CD4-positive, alpha-beta T cell (primary cell): ENCODE data around the gene ANGPTL2. TPM values are rescaled to one million over a fixed set of nuclear protein-coding genes. Genes with fewer than 3 reads are reported as not detected.

Source experiments
- ATAC-seq: fragments of 200-7000 bp; cut with Tn5 transposase; one replicate; pipeline ENCODE4 v1.10.0; 2022; ENCODE audit warnings: mild to moderate bottlenecking; ENCODE audit not compliant: poor library complexity
- CTCF ChIA-PET: fragments of 350-600 bp; sonication (Branson Sonifier 250); formaldehyde crosslinking; loops from one replicate; lab custom pipeline; 2021; ENCODE audit warnings: antibody characterized with exemption, inconsistent platforms; lab: Charles Lee
- POLR2A ChIA-PET: fragments of 350-600 bp; sonication (Branson Sonifier 250); formaldehyde crosslinking; loops from one replicate; lab custom pipeline; 2021; ENCODE audit warnings: antibody characterized with exemption, inconsistent platforms; lab: Charles Lee
- DNase-seq, 14 experiments: peaks; one replicate each; pipeline ENCODE4 v3.0.0-alpha.2; 2013 to 2020; ENCODE audit warnings: mixed read lengths in 2 of 14
- H3K27ac ChIP-seq, 2 donors: one replicate each; pipeline versions ENCODE4 v1.5.1 to v1.7.0; 2013; ENCODE audit warnings: low read length in 2 of 2, low read depth in 1 of 2, mild to moderate bottlenecking in 1 of 2
- H3K27me3 ChIP-seq, 2 experiments: 1 replicate in 1 of 2; 2 replicates in 1 of 2; pipeline versions ENCODE4 v1.6.1 to v1.7.0; 2013; ENCODE audit warnings: low read length in 2 of 2, control low read depth in 1 of 2, mild to moderate bottlenecking in 1 of 2, moderate library complexity in 1 of 2; ENCODE audit not compliant: insufficient read depth in 2 of 2, control insufficient read depth in 1 of 2
- H3K36me3 ChIP-seq: one replicate; pipeline ENCODE4 v1.6.1; 2013; ENCODE audit warnings: low read length, control low read depth; ENCODE audit not compliant: insufficient read depth
- H3K4me1 ChIP-seq: one replicate; pipeline ENCODE4 v1.6.1; 2013; ENCODE audit warnings: low read length, control low read depth; ENCODE audit not compliant: insufficient read depth
- H3K4me3 ChIP-seq: one replicate; pipeline ENCODE4 v1.5.1; 2013; ENCODE audit warnings: mild to moderate bottlenecking, low read length, moderate library complexity
- H3K9me3 ChIP-seq, 2 experiments: 1 replicate in 1 of 2; 2 replicates in 1 of 2; pipeline versions ENCODE4 v1.6.1 to v1.7.0; 2013; ENCODE audit warnings: low read length in 2 of 2, mild to moderate bottlenecking in 2 of 2, control low read depth in 1 of 2, moderate library complexity in 1 of 2; ENCODE audit not compliant: control insufficient read depth in 1 of 2, insufficient read depth in 1 of 2
- H3K27ac Mint-ChIP-seq: one replicate; pipeline ENCODE4 v1.8.0; 2020; ENCODE audit warnings: mixed read lengths
- H3K27me3 Mint-ChIP-seq: one replicate; pipeline ENCODE4 v1.8.0; 2021; ENCODE audit warnings: mixed read lengths
- H3K36me3 Mint-ChIP-seq: one replicate; pipeline ENCODE4 v1.8.0; 2021; ENCODE audit warnings: low read depth, mixed read lengths
- H3K4me1 Mint-ChIP-seq: one replicate; pipeline ENCODE4 v1.8.0; 2021; ENCODE audit warnings: low read depth, mixed read lengths
- H3K4me3 Mint-ChIP-seq: one replicate; pipeline ENCODE4 v1.8.0; 2020; ENCODE audit warnings: mild to moderate bottlenecking, mixed read lengths
- H3K9me3 Mint-ChIP-seq: one replicate; pipeline ENCODE4 v1.8.0; 2020; ENCODE audit warnings: mixed read lengths
- intact Hi-C, 2 experiments: fragments of 100-400 bp; cut with DNase I in 1 of 2; cut with micrococcal nuclease in 1 of 2; formaldehyde crosslinking; loops; one replicate each; pipeline versions ENCODE4 v1.15.1 to v1.9.0; 2023 to 2025; cut with DNase I, micrococcal nuclease
- total RNA-seq, 174 experiments: library from RNA in 2 of 174; stranded (reverse) in 2 of 174; gene quantifications; one replicate each; pipeline ENCODE4 v1.2.3 and lab custom pipeline; 2021 to 2026
- TF ChIP-seq, protein P1 (sequence below): fragments of 200-600 bp; IDR thresholded peaks from one replicate; pipeline ENCODE4 v1.8.0; 2022; ENCODE audit warnings: antibody characterized with exemption, mild to moderate bottlenecking

The ANGPTL2 gene
- total RNA-seq, 2 experiments from 2014 or later, result not detected

DNA sequence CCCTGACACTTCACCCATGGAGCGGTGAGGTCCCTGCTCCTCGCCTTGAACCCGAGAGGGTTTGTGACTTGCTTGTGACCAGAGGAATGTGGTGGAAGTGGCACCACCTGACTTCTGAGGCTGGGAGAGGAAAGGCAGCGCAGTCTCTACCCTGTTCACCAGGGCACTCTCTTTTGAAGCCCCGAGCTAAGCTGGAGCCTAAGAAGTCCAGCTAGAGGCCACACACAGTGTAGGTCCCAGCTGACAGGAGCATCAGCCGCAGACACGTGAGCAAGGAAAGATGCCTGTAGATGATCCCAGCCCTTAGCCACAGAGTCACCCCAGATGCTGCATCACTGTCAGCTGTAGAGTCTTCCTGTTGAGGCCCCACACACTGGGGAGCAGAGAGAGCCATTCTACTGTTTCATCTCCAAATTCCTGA is 1.7 kb upstream of the ANGPTL2 start:
- DNase-seq (no peak), ATAC-seq (no peak)
- intact Hi-C loops, result no loop called here
- TF ChIP-seq, protein P1, sequence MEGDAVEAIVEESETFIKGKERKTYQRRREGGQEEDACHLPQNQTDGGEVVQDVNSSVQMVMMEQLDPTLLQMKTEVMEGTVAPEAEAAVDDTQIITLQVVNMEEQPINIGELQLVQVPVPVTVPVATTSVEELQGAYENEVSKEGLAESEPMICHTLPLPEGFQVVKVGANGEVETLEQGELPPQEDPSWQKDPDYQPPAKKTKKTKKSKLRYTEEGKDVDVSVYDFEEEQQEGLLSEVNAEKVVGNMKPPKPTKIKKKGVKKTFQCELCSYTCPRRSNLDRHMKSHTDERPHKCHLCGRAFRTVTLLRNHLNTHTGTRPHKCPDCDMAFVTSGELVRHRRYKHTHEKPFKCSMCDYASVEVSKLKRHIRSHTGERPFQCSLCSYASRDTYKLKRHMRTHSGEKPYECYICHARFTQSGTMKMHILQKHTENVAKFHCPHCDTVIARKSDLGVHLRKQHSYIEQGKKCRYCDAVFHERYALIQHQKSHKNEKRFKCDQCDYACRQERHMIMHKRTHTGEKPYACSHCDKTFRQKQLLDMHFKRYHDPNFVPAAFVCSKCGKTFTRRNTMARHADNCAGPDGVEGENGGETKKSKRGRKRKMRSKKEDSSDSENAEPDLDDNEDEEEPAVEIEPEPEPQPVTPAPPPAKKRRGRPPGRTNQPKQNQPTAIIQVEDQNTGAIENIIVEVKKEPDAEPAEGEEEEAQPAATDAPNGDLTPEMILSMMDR, result no peak
- H3K4me1 Mint-ChIP-seq, result no peaks in the 10 kb centered on the region
- Histone ChIP-seq H3K9me3 (peaks cover 0 to 10% of the 10 kb centered on the region in 2 experiments), H3K27ac (no peak overlapping the region), H3K36me3 (no peaks in the 10 kb centered on the region), H3K4me3 (no peak overlapping the region), H3K27me3 (peaks cover 20 to 26% of the 10 kb centered on the region in 2 experiments), H3K4me1 (peaks cover 14% of the 10 kb centered on the region)
- peaks cover 56% of the 10 kb centered on the region for H3K27me3 Mint-ChIP-seq
- H3K27ac Mint-ChIP-seq, result no peak overlapping the region
- no peaks in the 10 kb centered on the region for H3K36me3 Mint-ChIP-seq
- H3K9me3 Mint-ChIP-seq, result no peaks in the 10 kb centered on the region
- ChIA-PET CTCF (no interaction called here), POLR2A (no interaction called here)
- H3K4me3 Mint-ChIP-seq, result no peak overlapping the region

DNA sequence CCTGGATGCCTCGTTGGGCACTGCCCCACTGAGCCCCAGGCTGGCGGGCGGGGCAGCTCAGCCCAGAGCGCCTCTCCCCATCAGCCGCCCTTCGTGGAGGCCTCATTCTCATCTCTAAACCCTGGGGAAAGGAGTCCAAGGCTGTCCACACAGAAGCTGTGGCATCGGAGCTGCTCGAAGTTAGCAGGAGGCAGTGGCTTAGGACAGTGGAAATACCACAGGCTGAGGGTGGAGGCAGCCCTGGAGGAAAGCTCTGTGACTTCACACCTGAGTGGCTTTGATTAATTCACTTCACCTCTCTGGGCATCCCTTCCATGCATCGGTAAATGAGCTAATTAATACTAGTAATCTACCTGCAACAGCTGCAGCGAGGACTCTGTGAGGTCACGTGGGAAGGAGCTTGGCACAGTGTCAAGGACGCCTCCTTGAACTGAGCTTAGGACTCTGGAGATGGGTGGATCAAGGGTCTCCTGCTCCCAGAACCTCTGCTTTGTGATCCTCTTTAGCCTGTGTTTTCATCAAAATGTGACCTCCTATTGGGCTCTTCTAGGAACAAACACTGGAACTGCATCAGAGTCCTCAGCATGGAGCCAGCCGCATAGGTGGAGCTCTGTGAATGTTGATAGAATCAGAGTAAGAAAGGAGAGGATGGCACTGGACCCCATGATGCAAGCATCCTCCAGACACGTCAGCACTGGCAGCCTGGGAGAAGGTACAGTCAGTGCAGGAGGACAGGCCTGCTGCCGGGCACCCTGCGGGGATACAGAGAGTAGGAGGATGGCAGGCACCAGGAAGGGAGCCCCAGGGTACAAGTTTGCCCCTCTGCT is 842 bp upstream of the ANGPTL2 start:
- Mint-ChIP-seq H3K9me3 (no peaks in the 10 kb centered on the region), H3K36me3 (no peaks in the 10 kb centered on the region), H3K27me3 (peaks cover 62% of the 10 kb centered on the region), H3K4me3 (no peak overlapping the region), H3K4me1 (no peaks in the 10 kb centered on the region), H3K27ac (no peak overlapping the region)
- Histone ChIP-seq H3K4me1 (peaks cover 14% of the 10 kb centered on the region), H3K36me3 (no peaks in the 10 kb centered on the region), H3K9me3 (peaks cover 0 to 10% of the 10 kb centered on the region in 2 experiments), H3K4me3 (no peak overlapping the region), H3K27me3 (peaks cover 20 to 26% of the 10 kb centered on the region in 2 experiments), H3K27ac (no peak overlapping the region)
- ChIA-PET POLR2A (no interaction called here), CTCF (interaction anchor here (0.7 kb wide), 1 partner anchor 182 kb away, joined by 3 read pairs; no protein-coding TSS in a partner anchor)
- TF ChIP-seq, protein P1, result no peak
- no peak for ATAC-seq
- intact Hi-C loops, result no loop called here
- no peak for DNase-seq

DNA sequence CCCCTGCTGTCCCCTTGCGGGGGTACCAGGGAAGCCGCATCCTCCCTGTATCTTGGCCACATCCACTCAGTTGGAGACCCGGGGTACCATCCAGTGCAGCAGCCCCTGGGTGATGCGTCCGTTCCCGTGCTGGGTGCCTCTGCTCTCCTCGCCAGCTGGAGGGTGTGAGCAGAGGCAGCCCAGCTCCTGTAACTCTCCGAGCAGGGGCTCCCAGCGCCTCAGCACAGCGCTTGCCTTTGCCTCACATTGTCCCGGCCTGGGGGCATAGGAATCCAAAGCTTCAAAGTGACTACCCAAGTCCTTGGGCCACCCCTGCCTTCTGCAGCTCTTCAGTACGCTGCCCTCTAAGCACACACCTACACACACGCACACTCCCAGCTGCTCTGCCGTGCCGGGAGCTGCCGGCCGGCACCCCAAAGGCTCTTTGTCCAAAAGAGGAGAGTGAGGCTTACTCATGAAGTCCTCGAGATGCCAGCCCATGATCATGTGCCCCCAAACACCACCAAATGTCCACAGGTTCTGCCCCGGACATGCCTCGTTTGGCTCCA is 733 bp downstream of the ANGPTL2 start:
- CTCF ChIA-PET, result no interaction called here
- H3K27me3 ChIP-seq, result peaks cover 20 to 26% of the 10 kb centered on the region in 2 experiments

More for the DNA sequence above, 733 bp downstream of the ANGPTL2 start:
- Mint-ChIP-seq H3K9me3 (no peaks in the 10 kb centered on the region), H3K4me1 (peaks cover 5% of the 10 kb centered on the region), H3K4me3 (no peak overlapping the region), H3K27me3 (peaks cover 62% of the 10 kb centered on the region), H3K27ac (no peak overlapping the region), H3K36me3 (no peaks in the 10 kb centered on the region)
- Histone ChIP-seq H3K36me3 (no peaks in the 10 kb centered on the region), H3K4me1 (peaks cover 18% of the 10 kb centered on the region), H3K27ac (no peak overlapping the region), H3K4me3 (no peak overlapping the region), H3K9me3 (peaks cover 0 to 10% of the 10 kb centered on the region in 2 experiments)
- intact Hi-C loops, result no loop called here
- POLR2A ChIA-PET, result no interaction called here
- DNase-seq, result no peak
- ATAC-seq, result no peak
- TF ChIP-seq, protein P1, result no peak
